ENCODE data around the gene NDUFV1. TPM values are rescaled to one million over a fixed set of nuclear protein-coding genes. Genes with fewer than 3 reads are reported as not detected.

The NDUFV1 gene
- polyA plus RNA-seq, 1 of the 3 experiments (the other 2 are of a cell fraction): 278 TPM

- Histone ChIP-seq H3K79me2 (ENCODE audit: insufficient read depth) (no peaks in the 10 kb centered on the region), H4K20me1 (ENCODE audit: insufficient read depth) (no peaks in the 10 kb centered on the region), H3K4me1 (ENCODE audit: control insufficient read depth in 1 of 2, insufficient read depth in 2 of 2, low read depth in 1 of 2, low read length in 1 of 2) (peaks cover 0 to 8% of the 10 kb centered on the region in 2 experiments; a peak in 1 of 4 replicates), H3K27ac (ENCODE audit: low read depth in 2 of 2, low read length in 1 of 2) (no peak overlapping the region), H3K9me3 (no peaks in the 10 kb centered on the region), H3K4me2 (no peak overlapping the region), H3F3A (replicated peaks; ENCODE audit: insufficient read depth) (no peaks in the 10 kb centered on the region), H3K9ac (no peak overlapping the region), H3K4me3 (ENCODE audit: low read depth in 2 of 2, low read length in 1 of 2) (no peak overlapping the region), H3K36me3 (replicated peaks in 1 of 2; ENCODE audit: control insufficient read depth in 1 of 2, insufficient read depth in 2 of 2, low read length in 1 of 2) (no peaks in the 10 kb centered on the region), H2AFZ (ENCODE audit: low read depth) (no peak overlapping the region), H3K27me3 (ENCODE audit: insufficient read depth) (peaks cover 6% of the 10 kb centered on the region), H3K9me2 (no peaks in the 10 kb centered on the region)
- 51% methylated on average over 3 of the region's 3 CpGs for WGBS (ENCODE audit: low lambda C conversion rate)
- no peak for DNase-seq
- ChIA-PET POLR2A (no interaction called here), CTCF (interaction anchor here (0.6 to 1.6 kb wide), 5 partner anchors 9 to 56 kb away, joined by 3 to 4 read pairs (median 3); partner anchors contain the start of gene GSTP1)
- TF ChIP-seq SMC3 (IDR thresholded peaks at IDR 0.05; ENCODE audit: low read depth, low read length) (no peak), TEAD4 (IDR thresholded peaks at IDR 0.05; ENCODE audit: borderline replicate concordance, insufficient read depth) (no peak), FOSL2 (IDR thresholded peaks at IDR 0.05; ENCODE audit: borderline replicate concordance, low read depth) (no peak), MXI1 (IDR thresholded peaks at IDR 0.05; ENCODE audit: low read depth, low read length) (no peak)
- TF ChIP-seq, protein P1, sequence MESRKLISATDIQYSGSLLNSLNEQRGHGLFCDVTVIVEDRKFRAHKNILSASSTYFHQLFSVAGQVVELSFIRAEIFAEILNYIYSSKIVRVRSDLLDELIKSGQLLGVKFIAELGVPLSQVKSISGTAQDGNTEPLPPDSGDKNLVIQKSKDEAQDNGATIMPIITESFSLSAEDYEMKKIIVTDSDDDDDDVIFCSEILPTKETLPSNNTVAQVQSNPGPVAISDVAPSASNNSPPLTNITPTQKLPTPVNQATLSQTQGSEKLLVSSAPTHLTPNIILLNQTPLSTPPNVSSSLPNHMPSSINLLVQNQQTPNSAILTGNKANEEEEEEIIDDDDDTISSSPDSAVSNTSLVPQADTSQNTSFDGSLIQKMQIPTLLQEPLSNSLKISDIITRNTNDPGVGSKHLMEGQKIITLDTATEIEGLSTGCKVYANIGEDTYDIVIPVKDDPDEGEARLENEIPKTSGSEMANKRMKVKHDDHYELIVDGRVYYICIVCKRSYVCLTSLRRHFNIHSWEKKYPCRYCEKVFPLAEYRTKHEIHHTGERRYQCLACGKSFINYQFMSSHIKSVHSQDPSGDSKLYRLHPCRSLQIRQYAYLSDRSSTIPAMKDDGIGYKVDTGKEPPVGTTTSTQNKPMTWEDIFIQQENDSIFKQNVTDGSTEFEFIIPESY (IDR thresholded peaks at IDR 0.05; ENCODE audit: borderline replicate concordance, low read depth): no peak
Observed at GRCh38 chr11:67574938-67575337, 31.8 kb upstream of the NDUFV1 start.

GRCh38 chr11:67576735-67577475 lies 29.8 kb upstream of the NDUFV1 start:
- POLR2A ChIA-PET: no interaction called here
- Histone ChIP-seq H2AFZ (ENCODE audit: low read depth) (no peak overlapping the region), H4K20me1 (ENCODE audit: insufficient read depth) (no peaks in the 10 kb centered on the region), H3F3A (replicated peaks; ENCODE audit: insufficient read depth) (peaks cover 3% of the 10 kb centered on the region), H3K4me2 (no peak overlapping the region), H3K4me3 (ENCODE audit: low read depth in 2 of 2, low read length in 1 of 2) (no peak overlapping the region), H3K27me3 (ENCODE audit: insufficient read depth) (peaks cover 6% of the 10 kb centered on the region), H3K4me1 (ENCODE audit: control insufficient read depth in 1 of 2, insufficient read depth in 2 of 2, low read depth in 1 of 2, low read length in 1 of 2) (peaks cover 0 to 8% of the 10 kb centered on the region in 2 experiments; a peak in 1 of 4 replicates), H3K79me2 (ENCODE audit: insufficient read depth) (no peaks in the 10 kb centered on the region), H3K9me3 (no peaks in the 10 kb centered on the region), H3K9me2 (no peaks in the 10 kb centered on the region), H3K27ac (ENCODE audit: low read depth in 2 of 2, low read length in 1 of 2) (no peak overlapping the region), H3K36me3 (replicated peaks in 1 of 2; ENCODE audit: control insufficient read depth in 1 of 2, insufficient read depth in 2 of 2, low read length in 1 of 2) (no peaks in the 10 kb centered on the region), H3K9ac (no peak overlapping the region)
- WGBS (ENCODE audit: low lambda C conversion rate): 55% methylated on average over 7 of the region's 14 CpGs
- CTCF ChIA-PET: interaction anchor here (0.6 to 3.1 kb wide), 8 partner anchors 19 to 143 kb away, joined by 3 to 18 read pairs (median 3); partner anchors contain the start of gene NUDT8
- no peak for TF ChIP-seq GABPA (IDR thresholded peaks at IDR 0.05; ENCODE audit: low read depth)
- TF ChIP-seq MXI1 (IDR thresholded peaks at IDR 0.05; ENCODE audit: low read depth, low read length): no peak
- TF ChIP-seq SIN3A (IDR thresholded peaks at IDR 0.05; ENCODE audit: borderline replicate concordance, low read depth, low read length): no peak
- peak; percentile 38 for TF ChIP-seq RAD21 (IDR thresholded peaks at IDR 0.05; ENCODE audit: low read length)
- peak; percentile 33 for DNase-seq
